ENCODE measurements around the gene CIP2A. TPM values are rescaled to one million over a fixed set of nuclear protein-coding genes. Genes with fewer than 3 reads are reported as not detected.
A peak's percentile ranks its signal among the peaks of the same experiment; 100 is the strongest.

The CIP2A gene
- 23.1 and 39.9 TPM in 2 replicates for total RNA-seq

GRCh38 chr3:108589081-108589997, at the start of gene CIP2A, which contains the start of gene DZIP3:
Gene CIP2A (minus strand): TSS chr3:108589438. CDS start chr3:108589375, 63 bp downstream.
Gene DZIP3 (plus strand): TSS chr3:108589722. CDS start chr3:108605407, 15,685 bp downstream.

GRCh38 chr3:108510496-108510895, 78.7 kb downstream of the CIP2A start, which contains the start of gene MYH15:
Gene MYH15 (minus strand): TSS chr3:108510596. CDS start chr3:108510530, 66 bp downstream.

Small RNA genes within 50 kb of the gene (small RNA-seq; reads per million reads assigned to genes)
- gene RF00156 = 1.4 reads per million, percentile 71 among the genes with 10 or more reads in this experiment

Other genes starting within 250 kb of the CIP2A start
- gene MYH15, start 78.8 kb downstream of the CIP2A start, total RNA-seq = 0.37 and 0.78 TPM in 2 replicates
- gene DZIP3, start 284 bp upstream of the CIP2A start, total RNA-seq = 7.0 and 10.2 TPM in 2 replicates
- not detected in 2 replicates for gene RETNLB, start 168.0 kb upstream of the CIP2A start, total RNA-seq
- not detected in 2 replicates for gene TRAT1, start 233.3 kb upstream of the CIP2A start, total RNA-seq

Data from subcutaneous preadipocyte (primary cell).